SK-N-SH (cell line): ENCODE measurements around the gene BMPR1B. TPM values are rescaled to one million over a fixed set of nuclear protein-coding genes. Genes with fewer than 3 reads are reported as not detected.
"Not testable (repeated sequence)": the region's sequence is repeated elsewhere in the genome, so short reads cannot be mapped to it uniquely, and the experiment has no call there.

Experiments used
- CTCF ChIA-PET: fragments of 300-600, 350-600 bp; formaldehyde crosslinking; extraction: SDS; loops from one replicate; lab custom pipeline; 2021; lab: Yijun Ruan, JAX
- POLR2A ChIA-PET: fragments of 350-600 bp; sonication (Branson Sonifier 250); formaldehyde crosslinking; extraction: SDS; loops from one replicate; lab custom pipeline; 2020; ENCODE audit warnings: antibody characterized with exemption, inconsistent platforms; lab: Yijun Ruan, JAX
- DNase-seq: peaks from one replicate; pipeline ENCODE4 v3.0.0; 2012
- H2AFZ ChIP-seq: fragments of 200-600 bp; sonication (generic); 2 replicates; pipeline ENCODE4 v1.8.1; 2016; ENCODE audit warnings: antibody characterized with exemption, mild to moderate bottlenecking, low read depth
- H3F3A ChIP-seq: fragments of 200-600 bp; sonication (generic); replicated peaks from 2 replicates; pipeline ENCODE3; 2016; ENCODE audit warnings: antibody characterized with exemption, mild to moderate bottlenecking; ENCODE audit not compliant: insufficient read depth
- H3K27ac ChIP-seq, 2 experiments: fragments of 200-500 bp in 1 of 2; fragments of 200-600 bp in 1 of 2; sonication (Bioruptor generic) in 1 of 2; sonication (generic), shearing (Covaris generic) in 1 of 2; 2 replicates each; pipeline versions ENCODE4 v1.5.1 to v1.6.1; 2014 to 2016; ENCODE audit warnings: low read depth in 2 of 2, inconsistent platforms in 1 of 2, low read length in 1 of 2, mild to moderate bottlenecking in 1 of 2, mixed read lengths in 1 of 2
- H3K27me3 ChIP-seq: fragments of 200-600 bp; sonication (generic), shearing (Covaris generic); 2 replicates; pipeline ENCODE4 v1.6.1; 2016; ENCODE audit warnings: mixed run types; ENCODE audit not compliant: insufficient read depth
- H3K36me3 ChIP-seq, 2 experiments: fragments of 200-500 bp in 1 of 2; fragments of 200-600 bp in 1 of 2; sonication (Bioruptor generic) in 1 of 2; sonication (generic) in 1 of 2; replicated peaks in 1 of 2; 2 replicates each; pipeline versions ENCODE3 to v1.5.1; 2014 to 2016; ENCODE audit warnings: low read length in 1 of 2, mild to moderate bottlenecking in 1 of 2; ENCODE audit not compliant: insufficient read depth in 2 of 2, control insufficient read depth in 1 of 2
- H3K4me1 ChIP-seq, 2 experiments: fragments of 200-500 bp in 1 of 2; fragments of 200-600 bp in 1 of 2; sonication (Bioruptor generic) in 1 of 2; sonication (generic), shearing (Covaris generic) in 1 of 2; 2 replicates each; pipeline versions ENCODE4 v1.5.1 to v1.6.1; 2014 to 2016; ENCODE audit warnings: low read depth in 1 of 2, low read length in 1 of 2, mixed run types in 1 of 2; ENCODE audit not compliant: insufficient read depth in 2 of 2, control insufficient read depth in 1 of 2
- H3K4me2 ChIP-seq: fragments of 200-600 bp; sonication (generic), shearing (Covaris generic); 2 replicates; pipeline ENCODE4 v1.6.1; 2017; ENCODE audit warnings: mixed run types
- H3K4me3 ChIP-seq, 2 experiments: fragments of 200-500 bp in 1 of 2; fragments of 200-600 bp in 1 of 2; sonication (Bioruptor generic) in 1 of 2; sonication (generic), shearing (Covaris generic) in 1 of 2; 2 replicates each; pipeline versions ENCODE4 v1.5.1 to v1.8.1; 2014 to 2016; ENCODE audit warnings: low read depth in 2 of 2, inconsistent platforms in 1 of 2, low read length in 1 of 2, mild to moderate bottlenecking in 1 of 2, mixed read lengths in 1 of 2, moderate library complexity in 1 of 2
- H3K79me2 ChIP-seq: fragments of 200-600 bp; sonication (generic); 2 replicates; pipeline ENCODE4 v1.8.1; 2017; ENCODE audit warnings: mild to moderate bottlenecking; ENCODE audit not compliant: insufficient read depth
- H3K9ac ChIP-seq: fragments of 200-600 bp; sonication (generic); 2 replicates; pipeline ENCODE4 v1.6.1; 2017; ENCODE audit warnings: mixed run types
- H3K9me2 ChIP-seq: fragments of 200-600 bp; sonication (generic); 2 replicates; pipeline ENCODE4 v1.6.1; 2017; ENCODE audit warnings: mixed run types
- H3K9me3 ChIP-seq: fragments of 200-600 bp; sonication (generic); 2 replicates; pipeline ENCODE4 v1.6.1; 2017; ENCODE audit warnings: mixed run types, mild to moderate bottlenecking, moderate library complexity
- H4K20me1 ChIP-seq: fragments of 200-600 bp; sonication (generic); 2 replicates; pipeline ENCODE4 v1.6.1; 2017; ENCODE audit warnings: mild to moderate bottlenecking, mixed run types; ENCODE audit not compliant: insufficient read depth
- ELF1 ChIP-seq: IDR thresholded peaks from 2 replicates; pipeline ENCODE4 v1.4.0; 2012
- EP300 ChIP-seq, 2 experiments: IDR thresholded peaks; 2 replicates each; pipeline versions ENCODE4 v1.4.0 to v1.6.1; 2012; ENCODE audit warnings: borderline replicate concordance in 1 of 2, low read depth in 1 of 2, low read length in 1 of 2
- EZH2phosphoT487 ChIP-seq: fragments of 200-600 bp; sonication (generic); IDR thresholded peaks from 2 replicates; pipeline ENCODE4 v1.6.1; 2017; ENCODE audit warnings: low read depth, mixed run types, mild to moderate bottlenecking, antibody characterized with exemption, moderate library complexity, borderline replicate concordance
- FOSL2 ChIP-seq: IDR thresholded peaks from 2 replicates; pipeline ENCODE4 v1.4.0; 2012; ENCODE audit warnings: low read depth, mild to moderate bottlenecking, moderate library complexity, borderline replicate concordance
- FOXM1 ChIP-seq: IDR thresholded peaks from 2 replicates; pipeline ENCODE4 v1.4.0; 2012; ENCODE audit warnings: low read depth, mild to moderate bottlenecking
- GATA2 ChIP-seq: sonication (generic); formaldehyde crosslinking; IDR thresholded peaks from 2 replicates; pipeline ENCODE4 v1.5.0; 2020; ENCODE audit warnings: mild to moderate bottlenecking, missing genetic modification reagents
- JUND ChIP-seq: IDR thresholded peaks from 2 replicates; pipeline ENCODE4 v1.4.0; 2012
- MEF2A ChIP-seq: IDR thresholded peaks from 2 replicates; pipeline ENCODE4 v1.4.0; 2012; ENCODE audit warnings: low read depth, borderline replicate concordance
- MXI1 ChIP-seq: IDR thresholded peaks from 2 replicates; pipeline ENCODE4 v1.6.1; 2012; ENCODE audit warnings: mild to moderate bottlenecking, low read depth, low read length, improper control_type of control experiment
- NFIC ChIP-seq: IDR thresholded peaks from 2 replicates; pipeline ENCODE4 v1.4.0; 2012; ENCODE audit warnings: borderline replicate concordance
- NRF1 ChIP-seq: IDR thresholded peaks from 2 replicates; pipeline ENCODE4 v1.6.1; 2012; ENCODE audit warnings: low read depth, mild to moderate bottlenecking, low read length
- PBX3 ChIP-seq: IDR thresholded peaks from 2 replicates; pipeline ENCODE4; 2012
- POLR2AphosphoS5 ChIP-seq: IDR thresholded peaks from 2 replicates; pipeline ENCODE4 v1.6.1; 2012; ENCODE audit warnings: low read depth, low read length
- RCOR1 ChIP-seq: fragments of 150-350 bp; IDR thresholded peaks from 2 replicates; pipeline ENCODE4 v1.6.1; 2017; ENCODE audit warnings: antibody characterized with exemption, low read length
- RFX5 ChIP-seq: IDR thresholded peaks from 2 replicates; pipeline ENCODE4 v1.6.1; 2012; ENCODE audit warnings: mild to moderate bottlenecking, improper control_type of control experiment, low read length
- RXRA ChIP-seq: IDR thresholded peaks from 2 replicates; pipeline ENCODE4 v1.4.0; 2012; ENCODE audit warnings: low read depth, mild to moderate bottlenecking, borderline replicate concordance
- SIN3A ChIP-seq: IDR thresholded peaks from 2 replicates; pipeline ENCODE4 v1.6.1; 2012; ENCODE audit warnings: low read depth, mild to moderate bottlenecking, low read length, moderate library complexity, borderline replicate concordance
- TCF12 ChIP-seq: IDR thresholded peaks from 2 replicates; pipeline ENCODE4 v1.4.0; 2012
- TEAD4 ChIP-seq: IDR thresholded peaks from 2 replicates; pipeline ENCODE4 v1.4.0; 2012; ENCODE audit warnings: mild to moderate bottlenecking, borderline replicate concordance; ENCODE audit not compliant: insufficient read depth
- WGBS: methylation state at CpG from one replicate; pipeline ENCODE4 v1.1.6; 2017; ENCODE audit warnings: low lambda C conversion rate; 5-methylcytosine and 5-hydroxymethylcytosine counted together
- polyA plus RNA-seq, 3 experiments: library from polyadenylated mRNA; depleted of rRNA; stranded (reverse); fragments of >200 nt; gene quantifications; 2 replicates each; pipeline ENCODE4 v1.2.3, GENCODE V29; 2012
- TF ChIP-seq, protein P1 (sequence below): fragments of 200-600 bp; sonication (generic); IDR thresholded peaks from 2 replicates; pipeline ENCODE4 v1.6.1; 2017; ENCODE audit warnings: antibody characterized with exemption, mild to moderate bottlenecking, moderate library complexity
- TF ChIP-seq, protein P2 (sequence below): IDR thresholded peaks from 2 replicates; pipeline ENCODE4 v1.4.0; 2012; ENCODE audit warnings: low read depth
- TF ChIP-seq, protein P3 (sequence below): IDR thresholded peaks from 2 replicates; pipeline ENCODE4 v1.4.0; 2012; ENCODE audit warnings: low read depth, borderline replicate concordance

The BMPR1B gene
- polyA plus RNA-seq, 1 of the 3 experiments (the other 2 are of a cell fraction) = 0.16 TPM

DNA sequence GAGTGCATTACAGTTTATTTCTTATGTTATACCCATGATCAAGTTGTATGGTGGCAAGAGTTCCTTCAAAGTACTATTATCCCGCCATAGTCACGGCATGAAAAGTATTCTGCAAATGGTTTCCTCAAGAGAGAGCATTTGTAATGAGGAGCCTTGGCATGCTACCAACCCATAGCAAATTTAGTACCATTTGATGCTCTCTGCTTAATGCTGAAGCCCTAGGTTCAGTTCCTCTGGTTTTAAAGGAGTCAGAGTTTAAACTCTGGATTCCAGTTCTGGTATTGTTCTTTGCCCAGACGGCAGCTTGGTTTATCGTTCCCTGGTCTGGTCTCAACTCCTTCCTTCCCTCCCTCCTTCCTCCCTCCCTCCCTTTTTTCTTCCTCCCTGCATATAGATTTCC lies 371.3 kb downstream of the BMPR1B start (continued):
- TF ChIP-seq, protein P1, sequence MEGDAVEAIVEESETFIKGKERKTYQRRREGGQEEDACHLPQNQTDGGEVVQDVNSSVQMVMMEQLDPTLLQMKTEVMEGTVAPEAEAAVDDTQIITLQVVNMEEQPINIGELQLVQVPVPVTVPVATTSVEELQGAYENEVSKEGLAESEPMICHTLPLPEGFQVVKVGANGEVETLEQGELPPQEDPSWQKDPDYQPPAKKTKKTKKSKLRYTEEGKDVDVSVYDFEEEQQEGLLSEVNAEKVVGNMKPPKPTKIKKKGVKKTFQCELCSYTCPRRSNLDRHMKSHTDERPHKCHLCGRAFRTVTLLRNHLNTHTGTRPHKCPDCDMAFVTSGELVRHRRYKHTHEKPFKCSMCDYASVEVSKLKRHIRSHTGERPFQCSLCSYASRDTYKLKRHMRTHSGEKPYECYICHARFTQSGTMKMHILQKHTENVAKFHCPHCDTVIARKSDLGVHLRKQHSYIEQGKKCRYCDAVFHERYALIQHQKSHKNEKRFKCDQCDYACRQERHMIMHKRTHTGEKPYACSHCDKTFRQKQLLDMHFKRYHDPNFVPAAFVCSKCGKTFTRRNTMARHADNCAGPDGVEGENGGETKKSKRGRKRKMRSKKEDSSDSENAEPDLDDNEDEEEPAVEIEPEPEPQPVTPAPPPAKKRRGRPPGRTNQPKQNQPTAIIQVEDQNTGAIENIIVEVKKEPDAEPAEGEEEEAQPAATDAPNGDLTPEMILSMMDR = no peak
- no peak for TF ChIP-seq RCOR1
- no peak for TF ChIP-seq SIN3A
- no peak for TF ChIP-seq RFX5

GRCh38 chr4:95129821-95130311 lies 372.1 kb downstream of the BMPR1B start:
- Histone ChIP-seq H3F3A (peaks cover 12% of the 10 kb centered on the region), H3K36me3 (no peaks in the 10 kb centered on the region), H3K79me2 (no peaks in the 10 kb centered on the region), H3K4me2 (peak overlapping the region; percentile 72; the same call in 1 of the 2 replicates), H3K27me3 (no peaks in the 10 kb centered on the region), H3K9me2 (no peaks in the 10 kb centered on the region), H3K4me1 (peaks cover 0 to 2% of the 10 kb centered on the region in 2 experiments; a peak in 3 of 4 replicates), H3K9me3 (no peaks in the 10 kb centered on the region), H3K4me3 (peak overlapping the region in 1 of 2 experiments; percentile 50; a peak in 1 of 4 replicates), H3K9ac (no peak overlapping the region), H3K27ac (peak overlapping the region; percentile 28 to 83; a peak in 3 of 4 replicates), H2AFZ (no peak overlapping the region), H4K20me1 (no peaks in the 10 kb centered on the region)
- 34% methylated on average over 7 of the region's 7 CpGs for whole genome bisulfite sequencing
- ChIA-PET POLR2A (interaction anchor here (0.5 kb wide), 1 partner anchor 222 kb away, joined by 3 read pairs; no protein-coding TSS in a partner anchor), CTCF (interaction anchor here (0.8 to 1.0 kb wide), 2 partner anchors 12 to 35 kb away, joined by 3 read pairs; no protein-coding TSS in a partner anchor)
- no peak for DNase-seq
- 0 out of 2 replicates have a peak, but pooled peaks have one; percentile 37 for TF ChIP-seq MEF2A
- no peak for TF ChIP-seq EZH2phosphoT487
- TF ChIP-seq NFIC = peak; percentile 97
- peak; percentile 79; the same call in 1 of the 2 replicates for TF ChIP-seq FOSL2
- peak; percentile 80 for TF ChIP-seq TEAD4
- no peak for TF ChIP-seq MXI1
- TF ChIP-seq FOXM1 = peak; percentile 61; the same call in 1 of the 2 replicates
- TF ChIP-seq, protein P2, sequence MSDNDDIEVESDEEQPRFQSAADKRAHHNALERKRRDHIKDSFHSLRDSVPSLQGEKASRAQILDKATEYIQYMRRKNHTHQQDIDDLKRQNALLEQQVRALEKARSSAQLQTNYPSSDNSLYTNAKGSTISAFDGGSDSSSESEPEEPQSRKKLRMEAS = peak; percentile 36; the same call in 1 of the 2 replicates
- peak; percentile 54; the same call in 1 of the 2 replicates for TF ChIP-seq POLR2AphosphoS5
- peak in 1 of 2 experiments; percentile 86; a peak in 2 of 4 replicates for TF ChIP-seq EP300 (IDR thresholded peaks at IDR 0.05; ENCODE audit: borderline replicate concordance in 1 of 2, low read depth in 1 of 2, low read length in 1 of 2)
- TF ChIP-seq TCF12 = peak; percentile 92
- peak; percentile 50; the same call in 1 of the 2 replicates for TF ChIP-seq RXRA
- TF ChIP-seq PBX3 = peak; percentile 78
- TF ChIP-seq ELF1 = 0 out of 2 replicates have a peak, but pooled peaks have one; percentile 20
- TF ChIP-seq, protein P3, sequence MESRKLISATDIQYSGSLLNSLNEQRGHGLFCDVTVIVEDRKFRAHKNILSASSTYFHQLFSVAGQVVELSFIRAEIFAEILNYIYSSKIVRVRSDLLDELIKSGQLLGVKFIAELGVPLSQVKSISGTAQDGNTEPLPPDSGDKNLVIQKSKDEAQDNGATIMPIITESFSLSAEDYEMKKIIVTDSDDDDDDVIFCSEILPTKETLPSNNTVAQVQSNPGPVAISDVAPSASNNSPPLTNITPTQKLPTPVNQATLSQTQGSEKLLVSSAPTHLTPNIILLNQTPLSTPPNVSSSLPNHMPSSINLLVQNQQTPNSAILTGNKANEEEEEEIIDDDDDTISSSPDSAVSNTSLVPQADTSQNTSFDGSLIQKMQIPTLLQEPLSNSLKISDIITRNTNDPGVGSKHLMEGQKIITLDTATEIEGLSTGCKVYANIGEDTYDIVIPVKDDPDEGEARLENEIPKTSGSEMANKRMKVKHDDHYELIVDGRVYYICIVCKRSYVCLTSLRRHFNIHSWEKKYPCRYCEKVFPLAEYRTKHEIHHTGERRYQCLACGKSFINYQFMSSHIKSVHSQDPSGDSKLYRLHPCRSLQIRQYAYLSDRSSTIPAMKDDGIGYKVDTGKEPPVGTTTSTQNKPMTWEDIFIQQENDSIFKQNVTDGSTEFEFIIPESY = 0 out of 2 replicates have a peak, but pooled peaks have one; percentile 12
- peak; percentile 77 for TF ChIP-seq JUND
- TF ChIP-seq NRF1 = no peak
- no peak for TF ChIP-seq GATA2 (CRISPR knock-in tag)

DNA sequence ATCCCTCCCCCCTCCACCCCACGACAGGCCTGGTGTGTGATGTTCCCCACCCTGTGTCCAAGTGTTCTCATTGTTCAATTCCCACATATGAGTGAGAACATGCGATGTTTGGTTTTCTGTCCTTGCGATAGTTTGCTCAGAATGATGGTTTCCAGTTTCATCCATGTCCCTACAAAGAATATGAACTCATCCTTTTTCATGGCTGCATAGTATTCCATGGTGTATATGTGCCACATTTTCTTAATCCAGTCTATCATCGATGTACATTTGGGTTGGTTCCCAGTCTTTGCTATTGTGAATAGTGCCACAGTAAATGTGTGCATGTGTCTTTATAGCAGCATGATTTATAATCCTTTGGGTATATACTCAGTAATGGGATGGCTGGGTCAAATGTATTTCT lies 376.3 kb downstream of the BMPR1B start:
- H2AFZ ChIP-seq, H3K27ac ChIP-seq, H4K20me1 ChIP-seq, POLR2A ChIA-PET, H3K4me2 ChIP-seq, H3K79me2 ChIP-seq, CTCF ChIA-PET, H3K4me1 ChIP-seq, H3K9me3 ChIP-seq, H3K4me3 ChIP-seq, H3K27me3 ChIP-seq, H3K9ac ChIP-seq, DNase-seq, H3K9me2 ChIP-seq, H3K36me3 ChIP-seq: not testable (repeated sequence)
- H3F3A ChIP-seq = peaks cover 12% of the 10 kb centered on the region
- 96% methylated on average over 4 of the region's 4 CpGs for WGBS
